Naive thymus-derived CD4-positive, alpha-beta T cell (primary cell): ENCODE results near the gene TRIM40. TPM values are rescaled to one million over a fixed set of nuclear protein-coding genes. Genes with fewer than 3 reads are reported as not detected.

Experiments
- ATAC-seq: fragments of 150-1000 bp; cut with Tn5 transposase; 2 replicates; pipeline ENCODE4 v1.10.0; 2021; ENCODE audit warnings: mild to moderate bottlenecking, moderate library complexity
- CTCF ChIA-PET: fragments of 350-600 bp; sonication (Branson Sonifier 250); formaldehyde crosslinking; loops from one replicate; lab custom pipeline; 2021; ENCODE audit warnings: antibody characterized with exemption; lab: Charles Lee
- POLR2A ChIA-PET: fragments of 350-600 bp; sonication (Branson Sonifier 250); formaldehyde crosslinking; loops from one replicate; lab custom pipeline; 2021; ENCODE audit warnings: antibody characterized with exemption, inconsistent platforms; lab: Charles Lee
- DNase-seq, 9 donors: peaks; one replicate each; pipeline versions ENCODE4 v3.0.0 to v3.0.0-alpha.2; 2020 to 2022; ENCODE audit warnings: mixed read lengths in 1 of 9
- H3K27ac ChIP-seq: one replicate; pipeline ENCODE4 v1.7.0; 2013; ENCODE audit warnings: mild to moderate bottlenecking, low read depth, low read length, moderate library complexity
- H3K27me3 ChIP-seq, 2 donors: one replicate each; pipeline ENCODE4 v1.7.0; 2013; ENCODE audit warnings: low read length in 2 of 2, mild to moderate bottlenecking in 2 of 2, moderate library complexity in 2 of 2; ENCODE audit not compliant: control insufficient read depth in 2 of 2, insufficient read depth in 2 of 2
- H3K36me3 ChIP-seq, 3 experiments: 1 replicate in 2 of 3; 2 replicates in 1 of 3; pipeline ENCODE4 v1.7.0; 2013; ENCODE audit warnings: low read length in 3 of 3, mild to moderate bottlenecking in 3 of 3, moderate library complexity in 1 of 3; ENCODE audit not compliant: insufficient read depth in 3 of 3, control insufficient read depth in 2 of 3
- H3K4me1 ChIP-seq, 2 donors: one replicate each; pipeline ENCODE4 v1.7.0; 2013; ENCODE audit warnings: low read length in 2 of 2, mild to moderate bottlenecking in 2 of 2, moderate library complexity in 1 of 2; ENCODE audit not compliant: control insufficient read depth in 2 of 2, insufficient read depth in 2 of 2
- H3K4me3 ChIP-seq: 2 replicates; pipeline ENCODE4 v1.7.0; 2013; ENCODE audit warnings: mild to moderate bottlenecking, low read length
- H3K9me3 ChIP-seq, 3 experiments: 1 replicate in 2 of 3; 2 replicates in 1 of 3; pipeline ENCODE4 v1.7.0; 2013; ENCODE audit warnings: low read length in 3 of 3; ENCODE audit not compliant: control insufficient read depth in 2 of 3
- H3K27ac Mint-ChIP-seq, 9 donors: one replicate each; pipeline ENCODE4 v1.8.0; 2020 to 2022; ENCODE audit warnings: mixed read lengths in 9 of 9, mild to moderate bottlenecking in 8 of 9, moderate library complexity in 5 of 9, inconsistent platforms in 2 of 9
- H3K27me3 Mint-ChIP-seq, 5 donors: one replicate each; pipeline ENCODE4 v1.8.0; 2021 to 2022; ENCODE audit warnings: mixed read lengths in 5 of 5, mild to moderate bottlenecking in 1 of 5
- H3K36me3 Mint-ChIP-seq, 5 donors: one replicate each; pipeline ENCODE4 v1.8.0; 2020 to 2022; ENCODE audit warnings: mixed read lengths in 5 of 5, mild to moderate bottlenecking in 3 of 5, inconsistent platforms in 1 of 5
- H3K4me1 Mint-ChIP-seq, 7 donors: one replicate each; pipeline ENCODE4 v1.8.0; 2020 to 2022; ENCODE audit warnings: mixed read lengths in 7 of 7, mild to moderate bottlenecking in 3 of 7, inconsistent platforms in 1 of 7
- H3K4me3 Mint-ChIP-seq, 10 donors: one replicate each; pipeline ENCODE4 v1.8.0; 2020 to 2022; ENCODE audit warnings: mild to moderate bottlenecking in 10 of 10, mixed read lengths in 10 of 10, moderate library complexity in 6 of 10, inconsistent platforms in 2 of 10
- H3K9me3 Mint-ChIP-seq, 11 donors: one replicate each; pipeline ENCODE4 v1.8.0; 2020 to 2022; ENCODE audit warnings: mixed read lengths in 11 of 11, mild to moderate bottlenecking in 4 of 11, inconsistent platforms in 1 of 11, moderate library complexity in 1 of 11
- intact Hi-C, 2 donors: fragments of 100-400 bp; cut with micrococcal nuclease; formaldehyde crosslinking; loops; one replicate each; pipeline ENCODE4 v1.15.1; 2023
- polyA plus RNA-seq, 2 donors: library from polyadenylated mRNA; unstranded; fragments of 300-500 nt; fragmentation: Illumina TruSeq; gene quantifications; one replicate each; pipeline ENCODE4 v1.2.3, GENCODE V29; 2021
- total RNA-seq, 6 experiments: library from RNA in 5 of 6; stranded (reverse) in 5 of 6; gene quantifications; 1 replicate in 5 of 6; 2 replicates in 1 of 6; pipeline ENCODE4 v1.2.3 and lab custom pipeline; 2021 to 2026

The TRIM40 gene
- total and polyA plus RNA-seq, 7 experiments from 2014 or later = not detected

- Histone ChIP-seq H3K27ac (no peak overlapping the region), H3K4me3 (no peak overlapping the region), H3K9me3 (no peaks in the 10 kb centered on the region), H3K27me3 (peaks cover 9 to 12% of the 10 kb centered on the region in 2 donors), H3K4me1 (peaks cover 0 to 2% of the 10 kb centered on the region in 2 donors), H3K36me3 (no peaks in the 10 kb centered on the region)
- Mint-ChIP-seq H3K4me3 (peak overlapping the region in 1 of 10 donors; percentile 18), H3K36me3 (no peaks in the 10 kb centered on the region), H3K9me3 (no peaks in the 10 kb centered on the region), H3K27ac (peak overlapping the region in 1 of 9 donors; percentile 23), H3K27me3 (peaks cover 19 to 44% (median 34%) of the 10 kb centered on the region in 5 donors), H3K4me1 (peaks cover 2 to 60% (median 15%) of the 10 kb centered on the region in 7 donors)
- DNase-seq (peak in 2 of 9 donors; percentile 8 to 38), ATAC-seq (no peak)
- ChIA-PET POLR2A (no interaction called here), CTCF (interaction anchor here (1.8 kb wide), 1 partner anchor 63 kb away, joined by 9 read pairs; no protein-coding TSS in a partner anchor)
- intact Hi-C loops = no loop called here
These were observed 31.2 kb downstream of the TRIM40 start for GRCh38 chr6:30167101-30167500.

- POLR2A ChIA-PET = no interaction called here
- CTCF ChIA-PET = interaction anchor here (1.1 to 1.8 kb wide), 3 partner anchors 35 to 65 kb away, joined by 3 to 9 read pairs (median 3); no protein-coding TSS in a partner anchor
- H3K36me3 Mint-ChIP-seq = no peaks in the 10 kb centered on the region
- ATAC-seq (no peak), DNase-seq (no peak)
- Histone ChIP-seq H3K9me3 (no peaks in the 10 kb centered on the region), H3K27me3 (peaks cover 9 to 12% of the 10 kb centered on the region in 2 donors), H3K27ac (no peak overlapping the region), H3K4me1 (peaks cover 0 to 3% of the 10 kb centered on the region in 2 donors), H3K4me3 (no peak overlapping the region), H3K36me3 (no peaks in the 10 kb centered on the region)
- no peaks in the 10 kb centered on the region for H3K9me3 Mint-ChIP-seq
- peaks cover 0 to 46% (median 4%) of the 10 kb centered on the region in 7 donors for H3K4me1 Mint-ChIP-seq
- peaks cover 32 to 58% (median 48%) of the 10 kb centered on the region in 5 donors for H3K27me3 Mint-ChIP-seq
- no peak overlapping the region for H3K4me3 Mint-ChIP-seq
- intact Hi-C loops = no loop called here
- H3K27ac Mint-ChIP-seq = no peak overlapping the region
These were observed 32.8 kb downstream of the TRIM40 start for GRCh38 chr6:30168741-30169140.

GRCh38 chr6:30169658-30170614 lies 34.0 kb downstream of the TRIM40 start:
- intact Hi-C loops = loop anchor here (1.0 to 2.0 kb wide), 3 partner anchors 39 to 321 kb away; no protein-coding TSS in a partner anchor
- Histone ChIP-seq H3K9me3 (no peaks in the 10 kb centered on the region), H3K27me3 (peaks cover 9 to 12% of the 10 kb centered on the region in 2 donors), H3K4me1 (peaks cover 0 to 3% of the 10 kb centered on the region in 2 donors), H3K36me3 (no peaks in the 10 kb centered on the region), H3K4me3 (no peak overlapping the region), H3K27ac (no peak overlapping the region)
- POLR2A ChIA-PET = no interaction called here
- DNase-seq = peak in 5 of 9 donors; percentile 23 to 44 (median 34)
- Mint-ChIP-seq H3K27ac (no peak overlapping the region), H3K4me3 (no peak overlapping the region), H3K36me3 (no peaks in the 10 kb centered on the region), H3K27me3 (peaks cover 42 to 65% (median 57%) of the 10 kb centered on the region in 5 donors), H3K9me3 (no peaks in the 10 kb centered on the region), H3K4me1 (peaks cover 0 to 37% (median 4%) of the 10 kb centered on the region in 7 donors)
- CTCF ChIA-PET = interaction anchor here (0.8 kb wide), 1 partner anchor 67 kb away, joined by 3 read pairs; no protein-coding TSS in a partner anchor
- ATAC-seq = peak; percentile 81

GRCh38 chr6:30171677-30172471 lies 35.9 kb downstream of the TRIM40 start:
- Histone ChIP-seq H3K36me3 (no peaks in the 10 kb centered on the region), H3K27me3 (peaks cover 12 to 13% of the 10 kb centered on the region in 2 donors), H3K4me1 (peaks cover 0 to 3% of the 10 kb centered on the region in 2 donors), H3K27ac (no peak overlapping the region), H3K9me3 (no peaks in the 10 kb centered on the region), H3K4me3 (no peak overlapping the region)
- H3K4me3 Mint-ChIP-seq = peak overlapping the region in 6 of 10 donors; percentile 16 to 70 (median 48)
- H3K9me3 Mint-ChIP-seq = no peaks in the 10 kb centered on the region
- peak in 1 of 9 donors; percentile 8 for DNase-seq
- no peaks in the 10 kb centered on the region for H3K36me3 Mint-ChIP-seq
- intact Hi-C loops = loop anchor here (2.0 kb wide), 1 partner anchor 323 kb away; no protein-coding TSS in a partner anchor
- peaks cover 0 to 32% (median 4%) of the 10 kb centered on the region in 7 donors for H3K4me1 Mint-ChIP-seq
- ChIA-PET CTCF (no interaction called here), POLR2A (no interaction called here)
- H3K27me3 Mint-ChIP-seq = peaks cover 61 to 78% (median 74%) of the 10 kb centered on the region in 5 donors
- H3K27ac Mint-ChIP-seq = no peak overlapping the region
- ATAC-seq = no peak

GRCh38 chr6:30172681-30173080 lies 36.7 kb downstream of the TRIM40 start:
- Mint-ChIP-seq H3K36me3 (no peaks in the 10 kb centered on the region), H3K27ac (no peak overlapping the region), H3K27me3 (peaks cover 69 to 86% (median 81%) of the 10 kb centered on the region in 5 donors), H3K4me1 (peaks cover 0 to 24% (median 4%) of the 10 kb centered on the region in 7 donors), H3K9me3 (no peaks in the 10 kb centered on the region), H3K4me3 (peak overlapping the region in 2 of 10 donors; percentile 25 to 41)
- H3K9me3 ChIP-seq = no peaks in the 10 kb centered on the region
- H3K36me3 ChIP-seq = no peaks in the 10 kb centered on the region
- CTCF ChIA-PET = no interaction called here
- H3K4me1 ChIP-seq = peaks cover 0 to 3% of the 10 kb centered on the region in 2 donors
- intact Hi-C loops = no loop called here
- POLR2A ChIA-PET = no interaction called here
- peaks cover 12 to 14% of the 10 kb centered on the region in 2 donors for H3K27me3 ChIP-seq
- ATAC-seq (no peak), DNase-seq (no peak)
- H3K27ac ChIP-seq = no peak overlapping the region
- H3K4me3 ChIP-seq = no peak overlapping the region

- Mint-ChIP-seq H3K27ac (no peak overlapping the region), H3K36me3 (peaks cover 0 to 11% (median 0%) of the 10 kb centered on the region in 5 donors), H3K9me3 (peaks cover 0 to 15% (median 9%) of the 10 kb centered on the region in 11 donors), H3K4me3 (no peak overlapping the region), H3K27me3 (peaks cover 73 to 81% (median 78%) of the 10 kb centered on the region in 5 donors), H3K4me1 (peaks cover 0 to 7% (median 2%) of the 10 kb centered on the region in 7 donors)
- ATAC-seq = no peak
- no peak for DNase-seq
- Histone ChIP-seq H3K36me3 (no peaks in the 10 kb centered on the region), H3K27me3 (peaks cover 5 to 8% of the 10 kb centered on the region in 2 donors), H3K27ac (no peak overlapping the region), H3K9me3 (no peaks in the 10 kb centered on the region), H3K4me1 (peaks cover 0 to 3% of the 10 kb centered on the region in 2 donors), H3K4me3 (no peak overlapping the region)
- intact Hi-C loops = no loop called here
- POLR2A ChIA-PET = no interaction called here
- CTCF ChIA-PET = no interaction called here
These were observed 39.8 kb downstream of the TRIM40 start for GRCh38 chr6:30175765-30176164.
